CD4-positive, alpha-beta T cell treated with Interferon gamma for 1 hour (primary cell): ENCODE results near the gene PGA4.
A peak's percentile ranks its signal among the peaks of the same experiment; 100 is the strongest.
"Not testable (repeated sequence)": the region's sequence is repeated elsewhere in the genome, so short reads cannot be mapped to it uniquely, and the experiment has no call there.

Source experiments
- DNase-seq: peaks from one replicate; pipeline ENCODE4 v3.0.0-alpha.2; 2020

Gene PGA4

DNA sequence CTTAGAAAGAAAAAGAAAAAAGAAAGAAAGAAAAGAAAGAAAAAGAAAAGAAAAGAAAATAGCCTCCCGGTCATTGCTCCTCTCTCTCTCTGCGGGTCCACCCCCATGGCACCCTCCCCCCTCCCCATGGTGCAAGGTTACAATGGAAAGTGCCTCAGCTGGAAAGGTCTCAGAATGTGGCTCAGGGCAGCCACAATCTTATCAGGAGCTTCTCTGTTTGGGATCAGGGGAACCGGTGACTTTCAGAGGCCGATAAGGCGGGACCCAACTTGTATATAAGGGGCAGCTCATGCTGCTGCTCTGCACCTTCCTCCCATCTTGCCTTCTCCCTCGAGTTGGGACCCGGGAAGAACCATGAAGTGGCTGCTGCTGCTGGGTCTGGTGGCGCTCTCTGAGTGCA, at the start of gene PGA4:
Gene PGA4, plus strand, starts transcription at position 301 of the 400 bp plus-strand sequence. Its CDS starts 54 bp downstream, at position 355.
- not testable (repeated sequence) for DNase-seq

DNA sequence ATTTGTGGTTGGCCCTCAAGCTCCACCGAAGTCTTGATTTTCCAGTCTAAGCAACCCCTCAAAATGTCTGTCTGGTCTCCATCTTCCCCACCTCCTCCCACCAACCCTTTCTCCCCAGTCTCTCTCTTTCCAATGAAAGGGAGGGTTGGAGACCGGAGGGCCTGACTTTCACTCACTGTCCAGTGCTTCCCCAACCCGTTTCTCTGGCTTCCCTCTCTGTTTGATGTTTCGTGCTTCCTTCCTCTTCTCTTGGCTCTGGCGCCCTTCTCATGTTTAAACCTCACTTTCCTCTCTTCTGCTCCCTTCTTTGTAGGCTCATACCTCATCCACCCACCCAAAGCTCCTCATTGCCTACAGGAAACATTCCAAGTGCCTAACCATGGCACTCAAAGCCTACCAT, 49.8 kb upstream of the PGA4 start:
- DNase-seq, result no peak

DNA sequence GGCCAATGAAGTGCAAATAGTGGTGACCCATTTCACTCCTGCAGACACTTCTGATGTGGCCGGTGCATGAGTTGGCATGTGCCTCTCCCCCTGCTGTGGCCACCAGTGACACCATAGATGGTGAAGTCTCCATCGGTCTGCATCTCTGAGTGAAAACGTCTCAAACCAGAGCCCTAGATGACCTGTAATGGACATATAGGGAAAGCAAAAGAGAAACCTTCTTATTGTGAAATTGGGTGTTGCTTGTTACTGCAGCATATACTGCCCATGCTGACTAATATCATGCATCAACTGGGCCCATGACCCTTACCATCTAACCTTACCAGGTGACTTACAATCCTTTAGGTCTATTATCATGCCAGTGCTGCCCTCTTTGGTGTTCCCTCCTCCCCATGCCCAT, 49.3 kb upstream of the PGA4 start:
- no peak for DNase-seq

DNA sequence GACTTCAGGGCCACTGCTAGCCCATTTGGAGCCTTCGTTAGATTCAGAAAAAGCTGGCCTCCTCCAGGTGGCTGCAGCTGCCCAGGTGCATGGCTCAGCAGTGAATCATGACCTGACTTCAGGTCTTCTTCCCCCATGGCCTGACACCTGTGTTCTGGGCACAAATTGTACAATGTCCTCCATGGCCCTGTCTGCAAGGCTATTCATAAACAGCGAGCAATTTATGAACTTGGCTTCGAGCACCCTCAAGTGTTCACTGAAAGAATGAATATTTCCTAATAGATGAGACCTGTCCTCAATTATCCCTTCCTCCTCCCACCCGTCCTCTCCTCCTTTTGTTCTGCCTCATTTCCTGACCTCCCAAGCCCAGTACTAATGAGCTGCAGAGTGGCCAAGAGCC, 48.7 kb upstream of the PGA4 start:
- DNase-seq, result no peak

DNA sequence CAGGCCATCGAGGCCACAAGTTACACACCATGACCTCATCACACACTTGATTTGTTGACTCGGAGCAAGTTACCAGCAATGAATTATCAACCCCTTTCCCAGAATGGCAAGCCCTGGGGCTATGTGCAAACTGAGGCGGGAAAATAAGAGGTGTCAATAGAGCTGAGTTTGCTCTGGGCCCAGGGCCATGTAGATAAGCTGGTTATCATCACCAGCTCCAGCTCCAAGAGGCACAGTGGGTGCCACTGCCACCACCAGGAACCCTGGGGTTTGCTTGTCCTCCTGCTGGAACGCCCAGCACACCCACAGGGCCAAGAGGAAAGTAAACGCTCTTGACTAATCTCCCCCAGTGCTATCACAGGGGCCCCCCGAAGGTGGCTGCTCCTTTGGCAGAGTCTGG, 47.9 kb upstream of the PGA4 start:
- no peak for DNase-seq

DNA sequence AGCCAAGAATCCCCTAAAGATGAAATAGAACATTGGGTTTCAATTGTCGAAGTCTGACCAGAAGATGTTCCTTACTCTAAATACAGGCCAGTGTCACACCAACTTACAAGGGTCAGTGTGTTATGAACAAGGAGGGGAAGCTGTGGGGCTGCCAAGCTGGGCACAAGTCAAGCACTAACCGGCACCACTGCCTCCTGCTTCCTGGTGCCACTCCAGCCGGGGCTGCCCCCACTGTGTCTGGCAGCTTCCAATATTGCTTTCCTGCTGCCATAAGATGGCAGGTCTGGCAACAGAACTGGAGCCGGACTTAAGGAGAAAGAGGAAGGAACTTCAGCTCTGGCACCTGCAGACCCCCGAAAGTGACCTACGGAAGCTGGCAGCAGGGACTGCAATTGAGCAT, 47.2 kb upstream of the PGA4 start:
- DNase-seq, result no peak

DNA sequence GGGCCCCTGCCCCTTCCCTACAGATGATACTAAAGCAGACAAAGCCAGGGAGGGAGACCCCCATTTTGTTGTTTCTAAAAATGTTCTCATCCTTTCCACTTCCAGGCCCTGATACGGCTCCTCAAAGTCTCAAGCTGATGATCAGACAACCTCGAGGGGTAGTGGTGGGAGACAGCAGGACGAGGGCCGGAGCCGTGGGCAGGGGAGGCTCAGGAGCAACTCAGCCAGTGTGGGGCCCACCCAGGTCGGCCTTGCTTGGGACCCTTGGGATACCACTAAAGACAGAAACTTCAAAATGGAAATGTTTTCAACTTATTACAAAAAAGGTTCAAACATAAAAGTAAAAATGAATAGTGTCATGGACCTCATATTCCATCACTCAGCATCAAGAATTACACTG, 45.7 kb upstream of the PGA4 start:
- DNase-seq, result no peak

DNA sequence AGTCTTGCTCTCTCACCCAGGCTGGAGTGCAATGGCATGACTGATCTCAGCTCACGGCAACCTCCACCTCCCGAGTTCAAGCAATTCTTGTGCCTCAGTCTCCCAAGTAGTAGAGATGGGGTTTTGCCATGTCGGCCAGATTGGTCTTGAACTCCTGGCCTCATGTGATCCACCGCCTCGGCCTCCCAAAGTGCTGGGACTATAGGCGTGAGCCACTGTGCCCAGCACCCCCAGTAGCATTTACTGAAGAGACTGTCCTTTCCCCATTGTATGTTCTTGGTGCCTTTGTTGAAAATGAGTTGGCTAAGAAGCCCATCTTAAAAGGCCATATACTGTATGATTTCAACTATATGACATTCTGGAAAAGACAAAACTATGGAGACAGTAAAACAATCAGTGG, 41.9 kb upstream of the PGA4 start:
- DNase-seq, result not testable (repeated sequence)

DNA sequence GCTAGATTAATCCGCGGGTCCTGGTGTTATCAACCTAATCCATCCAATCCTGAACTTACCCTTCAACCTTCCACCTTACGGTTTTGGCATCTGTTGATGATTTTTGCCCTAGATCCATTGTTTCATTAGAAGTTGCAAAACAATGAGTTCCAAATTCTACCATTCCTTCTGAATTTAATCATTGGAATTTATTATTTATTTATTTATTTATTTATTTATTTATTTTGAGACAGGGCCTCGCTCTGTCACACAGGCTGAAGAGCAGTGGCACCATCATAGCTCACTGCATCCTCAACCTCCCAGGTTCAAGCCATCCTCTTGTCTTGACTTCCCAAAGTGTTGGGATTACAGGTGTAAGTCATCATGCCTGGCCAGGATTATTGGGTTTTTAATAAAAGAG, 40.7 kb upstream of the PGA4 start:
- no peak for DNase-seq

DNA sequence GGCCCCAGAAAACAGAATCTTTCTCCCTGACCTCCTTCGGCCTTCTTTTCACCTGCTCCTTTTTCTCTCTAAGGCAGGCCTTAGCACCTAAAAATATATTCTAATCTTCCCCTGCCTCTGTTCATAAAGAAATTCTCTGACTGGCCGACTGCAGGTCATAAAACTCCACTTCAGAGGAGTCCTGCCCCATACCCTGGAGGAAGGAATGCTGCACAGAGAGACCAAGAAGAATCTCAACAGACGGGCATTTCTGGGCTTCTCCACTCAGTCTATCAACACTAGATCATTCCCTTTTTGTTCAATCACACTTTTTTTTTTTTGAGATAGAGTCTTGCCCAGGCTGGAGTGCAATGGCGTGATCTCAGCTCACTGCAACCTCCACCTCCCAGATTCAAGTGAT, 38.5 kb upstream of the PGA4 start:
- DNase-seq, result no peak

DNA sequence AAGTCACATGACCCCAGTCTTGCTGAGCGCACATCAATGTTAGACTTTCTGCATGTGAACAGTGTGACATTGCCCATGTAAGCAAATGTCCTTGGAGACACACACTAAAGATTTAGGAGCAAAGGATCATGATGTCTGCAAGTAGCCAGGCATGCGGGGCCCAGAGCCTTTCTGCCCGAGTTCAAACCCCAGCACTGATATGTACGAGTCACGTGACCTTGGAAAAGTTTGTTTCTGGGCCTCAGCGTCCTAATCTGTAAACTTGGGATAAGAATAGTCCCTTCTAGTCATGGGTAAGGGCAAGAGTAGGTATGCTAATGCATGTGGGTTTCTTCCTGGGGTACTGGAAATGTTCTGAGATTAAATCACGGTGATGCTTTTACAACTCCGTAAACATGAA, 35.6 kb upstream of the PGA4 start:
- no peak for DNase-seq

DNA sequence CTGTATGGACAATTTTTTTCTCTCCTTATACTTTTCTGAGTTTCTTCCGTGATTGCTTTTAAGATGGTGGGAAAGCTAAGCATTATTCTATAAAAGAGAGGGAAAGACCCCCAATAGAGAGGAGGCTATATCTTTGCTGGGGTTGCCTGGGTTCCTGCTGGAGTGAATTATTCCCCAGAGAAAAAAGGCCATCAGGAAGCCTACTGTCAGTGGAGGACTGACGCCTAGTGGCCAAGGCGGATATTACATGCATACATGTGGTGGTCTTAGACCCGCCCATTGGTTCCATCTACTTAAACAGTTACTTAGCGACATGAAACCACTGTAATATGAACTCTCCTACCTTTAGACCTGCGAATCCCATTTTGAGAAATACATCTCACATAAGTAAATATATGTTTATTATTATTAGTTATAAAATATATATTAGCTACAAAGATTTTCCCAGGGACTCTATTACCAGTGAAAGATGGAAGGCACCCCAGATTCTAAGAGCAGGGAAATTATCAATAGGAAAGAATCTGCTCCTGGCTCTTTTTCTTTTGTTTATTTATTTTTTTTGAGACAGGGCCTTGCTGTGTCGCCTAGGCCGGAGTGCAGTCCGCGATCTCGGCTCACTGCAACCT, 34.5 kb upstream of the PGA4 start:
- DNase-seq, result peak; percentile 73

DNA sequence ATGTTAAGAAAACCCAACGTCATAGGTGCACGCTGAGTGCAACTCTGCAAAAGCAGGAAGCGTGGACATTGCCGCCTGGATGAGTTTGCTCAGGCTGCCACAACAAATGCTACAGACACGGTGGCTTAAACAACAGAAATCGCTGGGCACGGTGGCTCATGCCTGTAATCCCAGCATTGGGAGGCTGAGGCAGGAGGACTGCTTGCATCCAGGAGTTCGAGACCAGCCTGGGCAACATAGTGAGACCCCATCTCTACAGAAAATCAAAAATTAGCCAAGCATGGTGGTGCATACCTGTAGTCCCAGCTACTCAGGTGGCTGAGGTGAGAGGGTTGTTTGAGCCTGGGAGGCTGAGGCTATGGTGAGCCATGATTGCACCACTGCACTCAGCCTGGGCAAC, 32.2 kb upstream of the PGA4 start:
- no peak for DNase-seq

DNA sequence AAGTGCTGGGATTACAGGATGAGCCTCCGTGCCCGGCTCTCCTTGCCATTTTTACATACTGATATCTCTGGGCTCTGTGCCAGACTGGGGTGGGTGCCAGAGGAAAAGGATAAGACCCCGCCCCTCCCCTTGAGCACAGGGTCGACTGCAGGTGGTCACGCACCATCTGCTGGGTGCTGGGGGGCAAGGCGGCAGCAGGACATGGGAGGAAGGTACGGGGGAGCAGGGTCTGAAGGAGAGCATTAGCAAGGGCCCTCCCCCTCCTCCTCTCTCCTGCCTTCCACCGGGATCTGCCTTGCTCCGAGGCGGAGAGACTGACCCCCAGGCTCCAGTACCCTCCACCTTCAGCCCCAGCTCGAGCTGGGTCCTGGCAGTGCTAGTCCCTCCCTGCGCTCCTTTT, 28.6 kb upstream of the PGA4 start:
- no peak for DNase-seq

DNA sequence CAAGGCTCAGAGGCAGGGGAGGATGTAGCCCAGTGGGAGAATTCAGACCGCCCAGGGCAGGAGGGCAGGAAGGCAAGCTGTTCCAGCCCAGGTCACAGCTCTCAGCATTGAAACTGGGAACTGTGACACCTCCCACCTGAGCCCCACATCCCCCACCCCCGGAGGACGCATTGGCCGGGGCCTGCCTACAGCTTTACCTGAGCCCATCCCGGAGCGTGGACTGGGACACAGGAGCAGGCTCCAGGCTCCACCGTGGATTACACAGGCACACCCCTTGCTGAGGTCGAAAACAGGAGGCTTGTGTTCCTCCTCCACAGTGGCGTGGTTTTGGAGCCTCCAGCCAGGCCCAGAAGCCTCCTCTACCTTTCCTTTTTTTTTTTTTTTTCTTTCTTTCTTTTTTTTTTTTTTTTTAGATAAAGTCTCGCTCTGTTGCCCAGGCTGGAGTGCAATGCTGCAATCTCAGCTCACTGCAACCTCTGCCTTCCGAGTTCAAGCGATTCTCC, 27.9 kb upstream of the PGA4 start:
- DNase-seq, result no peak

DNA sequence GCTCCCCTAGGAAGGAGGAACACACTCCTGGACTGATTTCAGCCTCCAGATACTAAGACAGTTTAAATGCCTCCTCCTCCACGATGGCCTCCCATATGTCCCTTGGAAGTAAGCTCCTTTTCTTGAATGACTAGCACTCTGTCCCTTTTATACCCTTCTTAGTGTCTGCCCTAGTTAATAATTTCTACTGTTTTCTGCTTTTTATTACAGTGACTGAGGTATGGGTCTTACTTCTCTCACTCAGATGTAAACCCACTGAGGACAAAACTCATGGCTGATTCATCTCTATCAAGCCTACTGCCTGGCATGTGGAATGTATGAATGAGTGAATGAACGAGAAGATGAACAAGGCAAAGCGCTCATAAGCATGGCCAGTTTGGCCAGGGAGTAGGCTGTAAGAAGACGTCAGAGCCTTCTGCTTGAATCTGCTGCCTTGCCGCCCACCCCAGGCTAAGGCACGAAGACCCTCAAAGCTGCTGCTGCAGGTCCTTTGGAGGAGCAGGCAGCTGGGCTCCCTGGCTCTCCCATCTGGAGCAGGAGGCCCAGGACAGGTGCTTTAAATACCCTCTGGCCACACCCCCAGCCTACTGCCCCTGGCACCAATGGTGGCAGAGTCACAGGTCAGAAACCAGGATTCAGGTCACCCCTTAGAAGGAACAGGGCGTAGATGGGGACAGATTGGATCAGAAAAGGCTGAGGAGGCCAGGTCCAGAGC, 27.0 kb upstream of the PGA4 start:
- no peak for DNase-seq

DNA sequence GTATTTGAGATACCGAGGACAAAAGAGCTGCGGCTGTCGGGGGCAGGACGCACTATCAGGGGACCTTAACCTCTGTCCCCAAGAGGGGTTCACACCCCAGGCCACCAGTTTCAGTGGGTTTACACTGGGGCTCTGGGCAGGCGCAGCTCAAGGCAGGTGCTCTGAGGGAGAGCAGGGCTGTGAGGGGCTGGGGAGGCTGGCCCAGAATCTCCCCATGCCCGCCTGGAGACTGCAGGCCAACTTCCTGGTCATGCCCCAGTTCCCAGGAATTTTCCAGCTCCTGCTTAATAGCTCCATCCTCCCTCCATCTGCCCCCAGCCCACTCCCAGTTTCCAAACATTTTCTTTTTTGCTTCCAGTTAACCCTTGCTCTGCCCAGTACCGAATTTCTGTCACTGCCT, 26.4 kb upstream of the PGA4 start:
- DNase-seq, result no peak

DNA sequence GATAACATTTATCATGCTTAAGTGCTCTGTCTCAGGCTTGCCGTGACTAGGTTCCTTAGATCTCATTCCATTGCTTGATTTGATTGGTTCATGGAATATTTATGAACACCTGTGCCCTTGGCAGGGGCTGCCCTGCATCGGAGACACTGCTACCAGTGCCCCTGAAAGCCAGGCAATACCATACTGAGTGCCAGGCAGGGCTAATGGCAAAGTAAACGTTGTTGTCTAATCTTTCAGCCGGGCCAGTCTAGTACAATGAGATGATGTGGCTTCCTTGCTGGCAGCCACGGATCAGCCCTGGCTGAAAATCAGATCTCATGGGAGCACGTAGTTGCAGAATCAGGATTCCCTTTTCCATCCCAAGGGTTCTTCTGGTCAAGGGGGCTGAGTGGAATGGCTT, 23.8 kb upstream of the PGA4 start:
- DNase-seq, result no peak

DNA sequence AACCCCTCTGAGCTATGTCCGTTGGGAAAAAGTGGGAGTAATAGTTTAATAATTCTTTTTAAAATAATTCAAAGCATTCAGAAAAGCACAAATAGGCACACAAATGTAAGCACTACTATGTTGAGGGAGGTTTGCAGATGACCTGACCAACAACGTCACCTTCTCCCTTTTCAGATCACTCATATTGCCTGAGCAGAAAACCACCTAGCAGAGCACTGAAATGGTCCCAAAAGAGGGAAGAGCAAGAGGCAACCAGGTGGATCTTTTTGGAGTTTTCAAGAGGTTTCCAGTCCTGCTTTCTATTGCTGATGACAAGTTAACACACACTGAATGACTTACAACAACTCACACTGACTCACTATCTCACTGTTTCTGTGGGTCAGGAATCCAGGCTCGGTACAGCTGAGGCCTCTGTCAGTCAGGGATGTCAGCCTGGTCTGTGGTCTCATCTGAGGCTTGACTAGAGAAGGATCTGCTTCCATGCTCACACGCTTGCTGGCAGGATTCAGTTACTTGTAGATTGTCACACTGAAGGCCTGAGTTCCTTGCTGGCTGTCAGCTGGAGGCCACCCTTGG, 23.1 kb upstream of the PGA4 start:
- no peak for DNase-seq

DNA sequence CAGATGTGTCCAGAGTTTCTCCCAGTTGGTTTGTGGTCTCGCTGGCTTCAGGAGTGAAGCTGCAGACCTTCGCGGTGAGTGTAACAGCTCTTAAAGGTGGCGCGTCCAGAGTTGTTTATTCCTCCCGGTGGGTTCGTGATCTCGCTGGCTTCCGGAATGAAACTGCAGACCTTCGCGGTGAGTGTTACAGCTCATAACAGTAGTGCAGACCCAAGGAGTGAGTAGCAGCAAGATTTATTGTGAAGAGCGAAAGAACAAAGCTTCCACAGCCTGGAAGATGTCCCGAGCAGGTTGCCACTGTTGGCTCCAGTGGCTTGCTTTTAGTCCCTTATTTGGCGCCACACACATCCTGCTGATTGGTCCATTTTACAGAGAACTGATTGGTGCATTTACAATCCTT, 20.7 kb upstream of the PGA4 start:
- no peak for DNase-seq

DNA sequence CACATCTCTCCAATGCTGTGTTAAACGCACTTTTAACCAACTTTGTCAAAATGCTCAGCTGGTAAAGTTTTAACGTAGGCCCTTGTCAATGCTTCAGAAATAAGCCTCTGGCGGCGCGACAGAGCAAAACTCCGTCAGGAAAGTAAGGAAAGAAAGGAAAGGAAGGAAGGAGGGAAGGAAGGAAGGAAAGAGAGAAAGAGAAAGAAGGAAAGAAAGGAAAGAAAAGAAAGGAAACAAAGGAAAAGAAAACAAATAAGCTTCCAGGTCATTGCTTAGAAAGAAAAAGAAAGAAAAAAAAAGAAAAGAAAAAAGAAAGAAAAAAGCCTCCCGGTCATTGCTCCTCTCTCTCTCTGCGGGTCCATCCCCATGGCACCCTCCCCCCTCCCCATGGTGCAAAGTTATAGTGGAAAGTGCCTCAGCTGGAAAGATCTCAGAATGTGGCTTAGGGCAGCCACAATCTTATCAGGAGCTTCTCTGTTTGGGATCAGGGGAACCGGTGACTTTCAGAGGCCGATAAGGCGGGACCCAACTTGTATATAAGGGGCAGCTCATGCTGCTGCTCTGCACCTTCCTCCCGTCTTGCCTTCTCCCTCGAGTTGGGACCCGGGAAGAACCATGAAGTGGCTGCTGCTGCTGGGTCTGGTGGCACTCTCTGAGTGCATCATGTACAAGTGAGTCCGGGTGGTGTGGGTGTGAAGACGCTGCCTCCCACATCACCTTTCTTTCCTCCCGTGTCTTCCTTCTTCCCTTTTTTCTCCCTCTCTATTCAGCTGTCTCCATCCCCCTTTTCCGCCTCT, 19.0 kb upstream of the PGA4 start, which contains the start of gene PGA3:
Gene PGA3, plus strand, starts transcription at position 566 of the 797 bp plus-strand sequence. Its CDS starts 50 bp downstream, at position 616.
- DNase-seq, result not testable (repeated sequence)

DNA sequence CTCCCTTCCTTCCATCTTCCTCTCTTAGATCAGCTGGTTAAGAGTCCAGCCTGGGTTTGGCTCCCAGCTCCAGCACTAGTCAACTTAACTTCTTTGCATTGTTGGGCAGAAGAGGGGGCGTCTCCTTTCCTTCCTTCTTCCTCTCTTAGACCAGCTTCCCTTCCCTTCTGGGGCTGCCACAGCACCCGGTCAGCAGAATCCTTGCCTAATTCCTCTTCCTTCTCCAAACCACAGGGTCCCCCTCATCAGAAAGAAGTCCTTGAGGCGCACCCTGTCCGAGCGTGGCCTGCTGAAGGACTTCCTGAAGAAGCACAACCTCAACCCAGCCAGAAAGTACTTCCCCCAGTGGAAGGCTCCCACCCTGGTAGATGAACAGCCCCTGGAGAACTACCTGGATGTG, 18.3 kb upstream of the PGA4 start:
- not testable (repeated sequence) for DNase-seq

DNA sequence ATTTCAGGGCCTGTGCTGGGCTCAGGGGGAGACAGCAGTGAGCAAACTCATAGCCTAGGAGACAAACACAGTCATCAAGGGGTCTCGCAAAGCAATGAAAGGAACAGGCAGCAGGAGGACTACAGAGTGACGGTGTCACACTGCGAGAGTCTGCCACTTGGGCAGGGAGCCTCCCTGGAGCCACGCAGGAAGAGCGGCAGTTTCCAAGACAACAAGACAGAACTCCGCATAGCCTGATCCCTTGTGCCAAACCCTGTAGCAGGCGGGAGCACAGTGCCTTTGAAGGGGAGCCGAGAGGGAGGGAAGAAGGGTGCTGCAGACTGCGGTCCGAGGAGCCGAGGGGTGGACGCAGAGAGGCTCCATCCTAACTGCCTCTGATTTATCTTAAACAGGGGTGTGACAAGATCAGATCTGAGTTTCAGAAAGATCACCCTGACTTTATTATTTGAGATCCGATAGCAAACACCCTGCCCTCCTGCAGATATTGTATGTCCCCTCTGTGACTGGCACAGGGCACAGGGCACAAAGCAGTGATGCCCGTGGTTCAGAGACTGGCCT, 17.6 kb upstream of the PGA4 start:
- not testable (repeated sequence) for DNase-seq
